DOHH2 (cell line): ENCODE results near the gene COX7A2L.

Experiments used
- H3F3A ChIP-seq: fragments of 200-600 bp; sonication (generic), shearing (Covaris generic); 2 replicates; pipeline ENCODE4 v1.6.0; 2016; ENCODE audit warnings: antibody characterized with exemption, mild to moderate bottlenecking; ENCODE audit not compliant: control insufficient read depth, insufficient read depth
- H3K27ac ChIP-seq: fragments of 200-600 bp; sonication (generic); 2 replicates; pipeline ENCODE4 v1.5.1; 2014; ENCODE audit warnings: low read depth, mild to moderate bottlenecking, low read length, moderate library complexity
- H3K27me3 ChIP-seq: fragments of 200-600 bp; sonication (generic); 2 replicates; pipeline ENCODE4 v1.6.1; 2014; ENCODE audit warnings: mild to moderate bottlenecking, low read length, mixed read lengths; ENCODE audit not compliant: control insufficient read depth
- H3K36me3 ChIP-seq: fragments of 200-600 bp; sonication (generic); 2 replicates; pipeline ENCODE4 v1.6.1; 2014; ENCODE audit warnings: mild to moderate bottlenecking, low read length, moderate library complexity, mixed read lengths; ENCODE audit not compliant: control insufficient read depth
- H3K4me1 ChIP-seq: fragments of 200-600 bp; sonication (generic); 2 replicates; pipeline ENCODE4 v1.6.1; 2014; ENCODE audit warnings: mild to moderate bottlenecking, low read length, mixed read lengths; ENCODE audit not compliant: control insufficient read depth
- H3K4me2 ChIP-seq: fragments of 200-600 bp; sonication (generic); 2 replicates; pipeline ENCODE4 v1.6.0; 2014; ENCODE audit warnings: mild to moderate bottlenecking, low read length, moderate library complexity
- H3K4me3 ChIP-seq: fragments of 200-600 bp; sonication (generic); 2 replicates; pipeline ENCODE4 v1.5.1; 2014; ENCODE audit warnings: mild to moderate bottlenecking, low read length, mixed read lengths
- H3K79me2 ChIP-seq: fragments of 200-600 bp; sonication (generic); 2 replicates; pipeline ENCODE4 v1.6.1; 2014; ENCODE audit warnings: mild to moderate bottlenecking, low read length, mixed read lengths; ENCODE audit not compliant: control insufficient read depth
- H3K9me2 ChIP-seq: fragments of 200-600 bp; sonication (generic); replicated peaks from 2 replicates; pipeline ENCODE4 v1.6.1; 2014; ENCODE audit warnings: mild to moderate bottlenecking, low read length, mixed read lengths; ENCODE audit not compliant: control insufficient read depth
- H3K9me3 ChIP-seq: fragments of 200-600 bp; sonication (generic); 2 replicates; pipeline ENCODE4 v1.6.1; 2014; ENCODE audit warnings: antibody characterized with exemption, low read length, mixed read lengths; ENCODE audit not compliant: control insufficient read depth, insufficient read depth
- H4K20me1 ChIP-seq: fragments of 200-600 bp; sonication (generic); 2 replicates; pipeline ENCODE4 v1.6.0; 2014; ENCODE audit warnings: low read depth, mild to moderate bottlenecking, antibody characterized with exemption, low read length, moderate library complexity; ENCODE audit not compliant: control insufficient read depth, insufficient read depth
- EZH2phosphoT487 ChIP-seq: fragments of 200-600 bp; sonication (generic); IDR thresholded peaks from 2 replicates; pipeline ENCODE4 v1.6.1; 2017; ENCODE audit warnings: borderline replicate concordance, mild to moderate bottlenecking, antibody characterized with exemption, low read length, moderate library complexity, mixed read lengths
- TF ChIP-seq, protein P1 (sequence below): fragments of 200-600 bp; sonication (generic); IDR thresholded peaks from one replicate; pipeline ENCODE4 v1.5.1; 2014; ENCODE audit warnings: antibody characterized with exemption, mild to moderate bottlenecking, low read depth, low read length; ENCODE audit not compliant: poor library complexity, severe bottlenecking

Gene COX7A2L

DNA sequence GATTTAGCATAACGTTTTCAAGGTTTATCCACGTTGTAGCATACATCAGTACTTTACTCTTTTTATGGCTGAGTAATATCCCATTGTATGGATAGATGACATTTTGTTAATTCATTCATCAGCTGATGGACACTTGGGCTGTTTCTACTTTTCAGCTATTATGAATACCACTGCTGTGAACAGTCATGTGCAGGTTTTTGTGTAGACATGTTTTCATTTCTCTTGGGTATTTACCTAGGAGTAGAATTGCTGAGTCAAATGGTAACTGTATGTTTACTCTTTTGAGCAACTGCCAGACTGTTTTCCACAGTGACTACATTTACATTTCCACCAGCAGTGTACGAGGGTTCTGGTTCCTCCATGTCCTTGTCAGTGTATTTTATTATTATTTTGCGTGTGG lies 33.9 kb downstream of the COX7A2L start:
- Histone ChIP-seq H3K9me3 (no peaks in the 10 kb centered on the region), H4K20me1 (no peaks in the 10 kb centered on the region; the same call in 1 of the 2 replicates), H3K79me2 (no peaks in the 10 kb centered on the region), H3K4me3 (no peak overlapping the region), H3K9me2 (no peaks in the 10 kb centered on the region), H3K4me2 (no peak overlapping the region), H3K27me3 (no peaks in the 10 kb centered on the region), H3F3A (peaks cover 3% of the 10 kb centered on the region; the same call in 1 of the 2 replicates), H3K36me3 (peaks cover 26% of the 10 kb centered on the region), H3K27ac (no peak overlapping the region), H3K4me1 (no peaks in the 10 kb centered on the region)
- TF ChIP-seq, protein P1, sequence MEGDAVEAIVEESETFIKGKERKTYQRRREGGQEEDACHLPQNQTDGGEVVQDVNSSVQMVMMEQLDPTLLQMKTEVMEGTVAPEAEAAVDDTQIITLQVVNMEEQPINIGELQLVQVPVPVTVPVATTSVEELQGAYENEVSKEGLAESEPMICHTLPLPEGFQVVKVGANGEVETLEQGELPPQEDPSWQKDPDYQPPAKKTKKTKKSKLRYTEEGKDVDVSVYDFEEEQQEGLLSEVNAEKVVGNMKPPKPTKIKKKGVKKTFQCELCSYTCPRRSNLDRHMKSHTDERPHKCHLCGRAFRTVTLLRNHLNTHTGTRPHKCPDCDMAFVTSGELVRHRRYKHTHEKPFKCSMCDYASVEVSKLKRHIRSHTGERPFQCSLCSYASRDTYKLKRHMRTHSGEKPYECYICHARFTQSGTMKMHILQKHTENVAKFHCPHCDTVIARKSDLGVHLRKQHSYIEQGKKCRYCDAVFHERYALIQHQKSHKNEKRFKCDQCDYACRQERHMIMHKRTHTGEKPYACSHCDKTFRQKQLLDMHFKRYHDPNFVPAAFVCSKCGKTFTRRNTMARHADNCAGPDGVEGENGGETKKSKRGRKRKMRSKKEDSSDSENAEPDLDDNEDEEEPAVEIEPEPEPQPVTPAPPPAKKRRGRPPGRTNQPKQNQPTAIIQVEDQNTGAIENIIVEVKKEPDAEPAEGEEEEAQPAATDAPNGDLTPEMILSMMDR, result no peak
- no peak for TF ChIP-seq EZH2phosphoT487

DNA sequence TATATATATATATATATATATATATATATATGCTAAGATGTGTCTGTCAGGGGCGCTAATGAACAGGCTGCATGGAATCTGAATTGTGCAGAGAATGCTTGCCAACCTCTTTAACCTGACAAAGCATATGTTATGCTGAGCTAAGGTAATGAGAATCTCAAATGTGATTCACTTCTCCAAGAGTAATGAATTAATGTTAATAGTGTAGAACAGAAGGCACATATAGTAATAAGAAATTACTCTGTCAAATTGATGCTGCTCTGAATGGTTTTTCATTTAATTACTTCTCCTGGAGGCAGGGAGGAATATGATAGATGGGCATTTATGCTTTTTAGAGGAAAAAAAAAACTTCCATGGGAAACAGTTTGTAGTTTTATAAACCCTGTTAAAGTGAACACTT lies 35.4 kb downstream of the COX7A2L start:
- Histone ChIP-seq H3K27ac (no peak overlapping the region), H3F3A (peaks cover 3% of the 10 kb centered on the region; the same call in 1 of the 2 replicates), H3K79me2 (no peaks in the 10 kb centered on the region), H3K4me1 (no peaks in the 10 kb centered on the region), H3K27me3 (no peaks in the 10 kb centered on the region), H3K9me3 (no peaks in the 10 kb centered on the region), H3K9me2 (no peaks in the 10 kb centered on the region), H3K4me2 (no peak overlapping the region), H4K20me1 (no peaks in the 10 kb centered on the region; the same call in 1 of the 2 replicates), H3K36me3 (peaks cover 14% of the 10 kb centered on the region), H3K4me3 (no peak overlapping the region)
- TF ChIP-seq EZH2phosphoT487, result no peak
- TF ChIP-seq, protein P1, result no peak

DNA sequence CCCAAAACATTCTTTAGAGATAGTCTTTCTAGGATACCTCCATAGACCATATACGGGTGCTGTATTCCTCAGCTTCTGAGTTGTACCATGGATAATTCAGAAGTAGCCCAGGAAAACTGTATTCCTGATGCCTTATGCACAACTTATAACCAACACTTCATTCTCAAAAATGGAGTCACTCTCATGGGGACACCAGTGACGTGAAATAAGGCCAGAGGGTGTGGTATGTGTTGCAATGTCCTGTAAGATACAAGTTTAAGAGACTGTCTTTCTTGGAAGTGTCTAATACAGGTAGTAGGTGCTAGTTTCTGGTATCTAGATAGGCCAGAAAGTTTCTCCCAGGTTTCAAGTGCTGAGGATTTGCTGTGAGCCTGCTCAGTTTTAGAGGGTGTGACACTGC lies 36.1 kb downstream of the COX7A2L start:
- H3K27ac ChIP-seq, result no peak overlapping the region
- H3K9me2 ChIP-seq, result no peaks in the 10 kb centered on the region
- H4K20me1 ChIP-seq, result no peaks in the 10 kb centered on the region; the same call in 1 of the 2 replicates
- H3K9me3 ChIP-seq, result no peaks in the 10 kb centered on the region
- no peak overlapping the region for H3K4me2 ChIP-seq
- H3F3A ChIP-seq, result peaks cover 3% of the 10 kb centered on the region; the same call in 1 of the 2 replicates
- peaks cover 7% of the 10 kb centered on the region for H3K36me3 ChIP-seq
- H3K79me2 ChIP-seq, result no peaks in the 10 kb centered on the region
- no peaks in the 10 kb centered on the region for H3K27me3 ChIP-seq
- no peak overlapping the region for H3K4me3 ChIP-seq
- TF ChIP-seq EZH2phosphoT487, result no peak
- TF ChIP-seq, protein P1, result no peak
- no peaks in the 10 kb centered on the region for H3K4me1 ChIP-seq

DNA sequence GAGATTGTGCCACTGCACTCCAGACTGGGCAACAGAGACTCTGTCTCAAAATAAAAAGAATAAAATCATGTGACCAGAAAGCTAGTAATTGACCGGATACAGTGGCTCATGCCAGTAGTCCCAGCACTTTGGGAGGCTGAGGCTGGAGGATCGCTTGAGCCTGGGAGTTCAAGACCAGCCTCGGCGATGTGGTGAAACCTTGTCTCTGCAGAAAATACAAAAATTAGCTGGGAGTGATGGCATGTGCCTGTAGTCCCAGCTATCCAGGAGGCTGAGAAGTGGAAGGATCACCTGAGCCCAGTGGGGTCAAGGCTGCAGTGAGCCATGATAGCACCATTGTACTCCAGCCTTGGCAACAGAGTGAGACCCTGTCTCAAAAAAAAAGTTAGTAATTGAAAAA lies 36.8 kb downstream of the COX7A2L start:
- H3K27ac ChIP-seq, result no peak overlapping the region
- no peak for TF ChIP-seq EZH2phosphoT487
- TF ChIP-seq, protein P1, result no peak
- no peaks in the 10 kb centered on the region; the same call in 1 of the 2 replicates for H4K20me1 ChIP-seq
- no peak overlapping the region for H3K4me2 ChIP-seq
- no peaks in the 10 kb centered on the region for H3K9me2 ChIP-seq
- no peak overlapping the region for H3K4me3 ChIP-seq
- no peaks in the 10 kb centered on the region for H3K4me1 ChIP-seq
- no peaks in the 10 kb centered on the region for H3K27me3 ChIP-seq
- peaks cover 3% of the 10 kb centered on the region; the same call in 1 of the 2 replicates for H3F3A ChIP-seq
- H3K79me2 ChIP-seq, result no peaks in the 10 kb centered on the region
- H3K9me3 ChIP-seq, result no peaks in the 10 kb centered on the region
- peaks cover 3% of the 10 kb centered on the region for H3K36me3 ChIP-seq
